ENCODE data around the gene MAGOH. TPM values are rescaled to one million over a fixed set of nuclear protein-coding genes. Genes with fewer than 3 reads are reported as not detected.

MAGOH gene
- total and polyA plus RNA-seq, 10 of the 15 experiments (the other 5 are each of a cell fraction or from before 2014, with no cell fraction given), result 62.6 to 261 (median 89.8) TPM

DNA sequence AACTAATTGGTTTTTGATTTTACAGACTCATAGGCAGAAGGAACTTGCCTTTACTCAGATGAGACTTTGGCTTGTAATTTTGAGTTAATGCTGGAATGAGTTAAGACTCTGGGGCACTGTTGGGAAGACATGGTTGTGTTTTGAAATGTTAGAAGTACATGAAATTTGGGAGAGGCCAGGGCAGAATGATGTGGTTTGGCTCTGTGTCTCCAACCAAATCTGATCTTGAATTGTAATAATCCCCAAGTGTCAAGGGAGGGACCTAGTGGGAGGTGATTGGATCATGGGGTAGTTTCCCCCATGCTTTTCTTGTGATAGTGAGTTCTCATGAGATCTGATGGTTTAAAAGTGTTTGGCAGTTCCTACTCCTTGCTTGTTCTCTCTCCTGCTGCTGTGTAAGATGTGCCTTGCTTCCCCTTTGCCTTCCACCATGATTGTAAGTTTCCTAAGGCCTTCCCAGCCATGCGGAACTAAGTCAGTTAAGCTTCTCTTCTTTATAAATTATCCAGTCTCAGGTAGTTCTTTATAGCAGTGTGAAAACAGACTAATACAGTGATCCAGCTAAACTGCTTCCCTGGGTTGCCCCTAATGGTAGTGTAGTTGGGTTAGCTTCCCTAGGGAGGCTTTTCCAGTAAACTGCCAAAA, 31.5 kb downstream of the MAGOH start:
- H2AFZ ChIP-seq (ENCODE audit: control insufficient read depth, low read depth, low read length), result no peak overlapping the region
- H4K20me1 ChIP-seq (ENCODE audit: control insufficient read depth, insufficient read depth), result no peaks in the 10 kb centered on the region
- no TSS peak for BruUV-seq (replicated peaks)
- in situ Hi-C loops (cut with MboI), result no loop called here
- H3K27me3 ChIP-seq (replicated peaks in 1 of 2; ENCODE audit: control insufficient read depth in 2 of 2, insufficient read depth in 2 of 2, low read length in 1 of 2), result no peaks in the 10 kb centered on the region
- H3K4me3 ChIP-seq, result no peak overlapping the region
- H3K4me2 ChIP-seq (ENCODE audit: control insufficient read depth, insufficient read depth), result no peak overlapping the region
- no peak for FAIRE-seq
- DNase-seq (ENCODE audit: low read depth, low spot score), result no peak
- ChIA-PET RAD21 (ENCODE audit: unreplicated experiment) (no interaction called here), CTCF (no interaction called here), POLR2A (no interaction called here), SMC1A (ENCODE audit: uncharacterized antibody, unreplicated experiment) (no interaction called here)
- ATAC-seq, result no peak
- intact Hi-C loops (cut with micrococcal nuclease; ENCODE audit: unreplicated experiment), result no loop called here
- no peak overlapping the region for H3K9ac ChIP-seq (ENCODE audit: control insufficient read depth, insufficient read depth, low read length)
- H3K4me1 ChIP-seq (ENCODE audit: control insufficient read depth, insufficient read depth, low read length), result no peaks in the 10 kb centered on the region
- H3K9me3 ChIP-seq (replicated peaks; ENCODE audit: control insufficient read depth, insufficient read depth, low read length), result peaks cover 16% of the 10 kb centered on the region; the same call in 2 of the 3 replicates
- H3K27ac ChIP-seq (ENCODE audit: control insufficient read depth, insufficient read depth), result no peak overlapping the region
- WGBS (ENCODE audit: insufficient coverage, insufficient replicate concordance, low lambda C conversion rate, missing lambda C conversion rate), result 100% methylated on average over 1 of the region's 1 CpG
- H3K79me2 ChIP-seq (ENCODE audit: control insufficient read depth, insufficient read depth, low read length), result no peaks in the 10 kb centered on the region
- H3K36me3 ChIP-seq (ENCODE audit: control insufficient read depth in 2 of 2, insufficient read depth in 2 of 2, low read length in 1 of 2), result peaks cover 5 to 31% of the 10 kb centered on the region in 2 experiments
- TF ChIP-seq, protein P1, sequence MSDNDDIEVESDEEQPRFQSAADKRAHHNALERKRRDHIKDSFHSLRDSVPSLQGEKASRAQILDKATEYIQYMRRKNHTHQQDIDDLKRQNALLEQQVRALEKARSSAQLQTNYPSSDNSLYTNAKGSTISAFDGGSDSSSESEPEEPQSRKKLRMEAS (IDR thresholded peaks at IDR 0.05; ENCODE audit: low read depth, low read length), result no peak
- no peak for TF ChIP-seq IRF3 (IDR thresholded peaks at IDR 0.05)
- TF ChIP-seq LARP7 (IDR thresholded peaks at IDR 0.05), result no peak
- no peak for TF ChIP-seq MYC (IDR thresholded peaks at IDR 0.05; ENCODE audit: insufficient read depth, insufficient read length, insufficient replicate concordance, low read length, severe bottlenecking)
- TF ChIP-seq, protein P2, sequence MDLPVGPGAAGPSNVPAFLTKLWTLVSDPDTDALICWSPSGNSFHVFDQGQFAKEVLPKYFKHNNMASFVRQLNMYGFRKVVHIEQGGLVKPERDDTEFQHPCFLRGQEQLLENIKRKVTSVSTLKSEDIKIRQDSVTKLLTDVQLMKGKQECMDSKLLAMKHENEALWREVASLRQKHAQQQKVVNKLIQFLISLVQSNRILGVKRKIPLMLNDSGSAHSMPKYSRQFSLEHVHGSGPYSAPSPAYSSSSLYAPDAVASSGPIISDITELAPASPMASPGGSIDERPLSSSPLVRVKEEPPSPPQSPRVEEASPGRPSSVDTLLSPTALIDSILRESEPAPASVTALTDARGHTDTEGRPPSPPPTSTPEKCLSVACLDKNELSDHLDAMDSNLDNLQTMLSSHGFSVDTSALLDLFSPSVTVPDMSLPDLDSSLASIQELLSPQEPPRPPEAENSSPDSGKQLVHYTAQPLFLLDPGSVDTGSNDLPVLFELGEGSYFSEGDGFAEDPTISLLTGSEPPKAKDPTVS (IDR thresholded peaks at IDR 0.05; ENCODE audit: low read depth, low read length), result no peak
- no peak for TF ChIP-seq USF2 (IDR thresholded peaks at IDR 0.05; ENCODE audit: borderline replicate concordance, low read depth, low read length)
- no peak for TF ChIP-seq BMI1 (IDR thresholded peaks at IDR 0.05; ENCODE audit: borderline replicate concordance)
- no peak for TF ChIP-seq GATAD2B (conservative IDR thresholded peaks at IDR 0.05; ENCODE audit: low read depth)

All from GM12878 (cell line).